ENCODE data around the gene SCGB2A2. TPM values are rescaled to one million over a fixed set of nuclear protein-coding genes. Genes with fewer than 3 reads are reported as not detected.

Gene SCGB2A2
- not detected for total RNA-seq
- long read RNA-seq, result 0 reads

- ATAC-seq, result no peak
- DNase-seq, result peak; percentile 21
- intact Hi-C loops (cut with DNase I), result no loop called here
Measured at GRCh38 chr11:62269654-62270278, at the start of gene SCGB2A2. Gene SCGB2A2, plus strand, starts transcription at chr11:62270158. Its CDS starts 59 bp downstream, at chr11:62270217.

GRCh38 chr11:62221498-62221897 is 48.5 kb upstream of the SCGB2A2 start:
- intact Hi-C loops (cut with DNase I), result no loop called here
- no peak for ATAC-seq
- no peak for DNase-seq

GRCh38 chr11:62223095-62223494 is 46.9 kb upstream of the SCGB2A2 start:
- no peak for ATAC-seq
- intact Hi-C loops (cut with DNase I), result no loop called here
- no peak for DNase-seq

GRCh38 chr11:62233730-62234129 is 36.2 kb upstream of the SCGB2A2 start:
- intact Hi-C loops (cut with DNase I), result no loop called here
- no peak for DNase-seq
- ATAC-seq, result no peak

GRCh38 chr11:62236187-62236586 is 33.8 kb upstream of the SCGB2A2 start:
- DNase-seq, result no peak
- intact Hi-C loops (cut with DNase I), result no loop called here
- ATAC-seq, result no peak

GRCh38 chr11:62237499-62237898 is 32.5 kb upstream of the SCGB2A2 start:
- intact Hi-C loops (cut with DNase I), result no loop called here
- DNase-seq, result no peak
- no peak for ATAC-seq

GRCh38 chr11:62238151-62238550 is 31.8 kb upstream of the SCGB2A2 start:
- DNase-seq, result no peak
- no peak for ATAC-seq
- intact Hi-C loops (cut with DNase I), result no loop called here

- ATAC-seq (no peak), DNase-seq (no peak)
- intact Hi-C loops (cut with DNase I), result no loop called here
Measured at GRCh38 chr11:62241095-62241494, 28.9 kb upstream of the SCGB2A2 start.

GRCh38 chr11:62242021-62242420 is 27.9 kb upstream of the SCGB2A2 start, which contains the start of gene SCGB1D2:
Gene SCGB1D2, plus strand, starts transcription at chr11:62242239. Its CDS starts 69 bp downstream, at chr11:62242308.
- DNase-seq (peak; percentile 33), ATAC-seq (peak in 1 of 2 donors; percentile 83)
- intact Hi-C loops (cut with DNase I), result no loop called here

- DNase-seq, result no peak
- ATAC-seq, result no peak
- intact Hi-C loops (cut with DNase I), result no loop called here
Measured at GRCh38 chr11:62245271-62245753, 24.6 kb upstream of the SCGB2A2 start.

GRCh38 chr11:62251698-62252097 is 18.3 kb upstream of the SCGB2A2 start:
- intact Hi-C loops (cut with DNase I), result no loop called here

GRCh38 chr11:62253999-62254542 is 15.9 kb upstream of the SCGB2A2 start:
- intact Hi-C loops (cut with DNase I), result no loop called here
- DNase-seq (no peak), ATAC-seq (no peak)

More at GRCh38 chr11:62251698-62252097, 18.3 kb upstream of the SCGB2A2 start:
- no peak for DNase-seq
- no peak for ATAC-seq

- intact Hi-C loops (cut with DNase I), result no loop called here
- DNase-seq, result no peak
- ATAC-seq, result no peak
Measured at GRCh38 chr11:62256281-62256680, 13.7 kb upstream of the SCGB2A2 start.

- intact Hi-C loops (cut with DNase I), result no loop called here
- ATAC-seq, result no peak
Measured at GRCh38 chr11:62260261-62260953, 9.6 kb upstream of the SCGB2A2 start.

GRCh38 chr11:62264004-62264403 is 6.0 kb upstream of the SCGB2A2 start:
- DNase-seq (no peak), ATAC-seq (no peak)
- intact Hi-C loops (cut with DNase I), result no loop called here

More at GRCh38 chr11:62260261-62260953, 9.6 kb upstream of the SCGB2A2 start:
- DNase-seq, result no peak

GRCh38 chr11:62266558-62266957 is 3.4 kb upstream of the SCGB2A2 start:
- ATAC-seq, result no peak
- intact Hi-C loops (cut with DNase I), result no loop called here
- no peak for DNase-seq

- intact Hi-C loops (cut with DNase I), result no loop called here
- no peak for ATAC-seq
- DNase-seq, result no peak
Measured at GRCh38 chr11:62267050-62267449, 2.9 kb upstream of the SCGB2A2 start.

- DNase-seq (no peak), ATAC-seq (no peak)
- intact Hi-C loops (cut with DNase I), result no loop called here
Measured at GRCh38 chr11:62267576-62267975, 2.4 kb upstream of the SCGB2A2 start.

- intact Hi-C loops (cut with DNase I), result no loop called here
- no peak for DNase-seq
- no peak for ATAC-seq
Measured at GRCh38 chr11:62273284-62273683, 3.3 kb downstream of the SCGB2A2 start.

- DNase-seq (no peak), ATAC-seq (no peak)
- intact Hi-C loops (cut with DNase I), result no loop called here
Measured at GRCh38 chr11:62273789-62274275, 3.9 kb downstream of the SCGB2A2 start.
